ENCODE results near the gene TFAP2E. TPM values are rescaled to one million over a fixed set of nuclear protein-coding genes. Genes with fewer than 3 reads are reported as not detected.

The TFAP2E gene
- total and polyA plus RNA-seq, 4 donors: 0.07 to 0.21 (median 0.09) TPM

GRCh38 chr1:35599411-35599810 is 26.3 kb downstream of the TFAP2E start:
- no peak overlapping the region for H3K4me3 ChIP-seq (ENCODE audit: low read depth in 1 of 3, low read length in 3 of 3)
- DNase-seq (ENCODE audit: low spot score): no peak
- WGBS: 93% methylated on average over 3 of the region's 3 CpGs
- H3K4me1 ChIP-seq (ENCODE audit: control insufficient read depth in 4 of 4, insufficient read depth in 4 of 4, low read length in 3 of 4): no peaks in the 10 kb centered on the region
- no peak overlapping the region for H3K27ac ChIP-seq (ENCODE audit: low read depth in 1 of 2, low read length in 2 of 2)
- no peak overlapping the region for H3K9ac ChIP-seq (ENCODE audit: low read depth in 1 of 2, low read length in 2 of 2)
- peaks cover 17 to 34% (median 27%) of the 10 kb centered on the region in 4 donors for H3K36me3 ChIP-seq (ENCODE audit: control insufficient read depth in 4 of 4, insufficient read depth in 3 of 4, low read depth in 1 of 4, low read length in 3 of 4)
- TF ChIP-seq FOXA1 (IDR thresholded peaks at IDR 0.05): no peak
- TF ChIP-seq TAF1 (conservative IDR thresholded peaks at IDR 0.05): no peak
- no peak for TF ChIP-seq EGR1 (IDR thresholded peaks at IDR 0.05; ENCODE audit: low read depth in 2 of 2)
- TF ChIP-seq YY1 (IDR thresholded peaks at IDR 0.05): no peak
- TF ChIP-seq RXRA (IDR thresholded peaks at IDR 0.05): no peak
- TF ChIP-seq ZBTB33 (IDR thresholded peaks at IDR 0.05): no peak
- no peak for TF ChIP-seq SP1 (IDR thresholded peaks at IDR 0.05)
- no peak for TF ChIP-seq GABPA (IDR thresholded peaks at IDR 0.05 in 1 of 2, conservative IDR thresholded peaks at IDR 0.05 in 1 of 2)
- TF ChIP-seq FOXA2 (IDR thresholded peaks at IDR 0.05): no peak
- TF ChIP-seq ATF3 (IDR thresholded peaks at IDR 0.05): no peak
- no peak for TF ChIP-seq MAX (IDR thresholded peaks at IDR 0.05)
- TF ChIP-seq NR2F2 (IDR thresholded peaks at IDR 0.05): no peak
- no peak for TF ChIP-seq CTCF (IDR thresholded peaks at IDR 0.05; ENCODE audit: low read depth, low read length, missing input control)
- TF ChIP-seq HNF4A (conservative IDR thresholded peaks at IDR 0.05): no peak
- no peak for TF ChIP-seq HNF4G (IDR thresholded peaks at IDR 0.05)
- H3K27me3 ChIP-seq (ENCODE audit: control insufficient read depth in 4 of 4, insufficient read depth in 4 of 4, low read length in 3 of 4): no peaks in the 10 kb centered on the region
- H3K9me3 ChIP-seq (ENCODE audit: control insufficient read depth in 4 of 4, low read length in 3 of 4): no peaks in the 10 kb centered on the region

- Histone ChIP-seq H3K36me3 (ENCODE audit: control insufficient read depth in 4 of 4, insufficient read depth in 3 of 4, low read depth in 1 of 4, low read length in 3 of 4) (peaks cover 24 to 43% (median 35%) of the 10 kb centered on the region in 4 donors), H3K27me3 (ENCODE audit: control insufficient read depth in 4 of 4, insufficient read depth in 4 of 4, low read length in 3 of 4) (no peaks in the 10 kb centered on the region), H3K27ac (ENCODE audit: low read depth in 1 of 2, low read length in 2 of 2) (no peak overlapping the region), H3K9me3 (ENCODE audit: control insufficient read depth in 4 of 4, low read length in 3 of 4) (no peaks in the 10 kb centered on the region), H3K4me3 (ENCODE audit: low read depth in 1 of 3, low read length in 3 of 3) (no peak overlapping the region), H3K4me1 (ENCODE audit: control insufficient read depth in 4 of 4, insufficient read depth in 4 of 4, low read length in 3 of 4) (no peaks in the 10 kb centered on the region), H3K9ac (ENCODE audit: low read depth in 1 of 2, low read length in 2 of 2) (no peak overlapping the region)
- 94% methylated on average over 3 of the region's 3 CpGs for WGBS
- no peak for TF ChIP-seq EGR1 (IDR thresholded peaks at IDR 0.05; ENCODE audit: low read depth in 2 of 2)
- no peak for TF ChIP-seq YY1 (IDR thresholded peaks at IDR 0.05)
- no peak for TF ChIP-seq TAF1 (conservative IDR thresholded peaks at IDR 0.05)
- no peak for TF ChIP-seq MAX (IDR thresholded peaks at IDR 0.05)
- DNase-seq (ENCODE audit: low spot score): no peak
These were observed 27.5 kb downstream of the TFAP2E start for GRCh38 chr1:35600593-35600992.
